Muscle layer of duodenum (tissue), 2 donors: ENCODE data around the gene FRMD8.

Source experiments
- H3K27ac ChIP-seq: one replicate; pipeline ENCODE4 v1.7.0; 2013; ENCODE audit warnings: mild to moderate bottlenecking, low read length
- H3K27me3 ChIP-seq: one replicate; pipeline ENCODE4 v1.7.0; 2013; ENCODE audit warnings: low read depth, mild to moderate bottlenecking, control low read depth, low read length
- H3K36me3 ChIP-seq, 2 donors: one replicate each; pipeline ENCODE4 v1.7.0; 2013; ENCODE audit warnings: low read length in 2 of 2, control low read depth in 1 of 2, mild to moderate bottlenecking in 1 of 2; ENCODE audit not compliant: insufficient read depth in 2 of 2, control insufficient read depth in 1 of 2
- H3K4me1 ChIP-seq, 2 donors: one replicate each; pipeline ENCODE4 v1.7.0; 2013; ENCODE audit warnings: low read length in 2 of 2, mild to moderate bottlenecking in 2 of 2, control low read depth in 1 of 2, moderate library complexity in 1 of 2; ENCODE audit not compliant: insufficient read depth in 2 of 2, control insufficient read depth in 1 of 2
- H3K4me3 ChIP-seq, 2 donors: one replicate each; pipeline ENCODE4 v1.7.0; 2013; ENCODE audit warnings: low read length in 2 of 2, low read depth in 1 of 2, mild to moderate bottlenecking in 1 of 2
- H3K9me3 ChIP-seq, 2 donors: one replicate each; pipeline ENCODE4 v1.7.0; 2013; ENCODE audit warnings: low read length in 2 of 2, control low read depth in 1 of 2, mild to moderate bottlenecking in 1 of 2; ENCODE audit not compliant: control insufficient read depth in 1 of 2
- donor health status: healthy.

The FRMD8 gene

GRCh38 chr11:65384301-65384889 is 2.0 kb upstream of the FRMD8 start:
- Histone ChIP-seq H3K4me1 (peaks cover 15 to 30% of the 10 kb centered on the region in 2 donors), H3K36me3 (peaks cover 5 to 7% of the 10 kb centered on the region in 2 donors), H3K27ac (peak overlapping the region; percentile 45), H3K9me3 (no peaks in the 10 kb centered on the region), H3K27me3 (no peaks in the 10 kb centered on the region), H3K4me3 (no peak overlapping the region)

GRCh38 chr11:65388731-65389130 is 2.3 kb downstream of the FRMD8 start:
- Histone ChIP-seq H3K27me3 (no peaks in the 10 kb centered on the region), H3K4me1 (peaks cover 9 to 40% of the 10 kb centered on the region in 2 donors), H3K36me3 (peaks cover 8 to 18% of the 10 kb centered on the region in 2 donors), H3K9me3 (no peaks in the 10 kb centered on the region), H3K4me3 (peak overlapping the region in 1 of 2 donors; percentile 8), H3K27ac (no peak overlapping the region)

- Histone ChIP-seq H3K36me3 (peaks cover 8 to 24% of the 10 kb centered on the region in 2 donors), H3K27ac (no peak overlapping the region), H3K4me1 (peaks cover 2 to 40% of the 10 kb centered on the region in 2 donors), H3K4me3 (no peak overlapping the region), H3K9me3 (no peaks in the 10 kb centered on the region), H3K27me3 (no peaks in the 10 kb centered on the region)
These were observed 3.0 kb downstream of the FRMD8 start for GRCh38 chr11:65389294-65389980.

- peak overlapping the region; percentile 5 to 28 for H3K4me3 ChIP-seq
- H3K9me3 ChIP-seq = no peaks in the 10 kb centered on the region
- no peaks in the 10 kb centered on the region for H3K27me3 ChIP-seq
- peak overlapping the region; percentile 16 for H3K27ac ChIP-seq
- H3K36me3 ChIP-seq = peaks cover 8 to 30% of the 10 kb centered on the region in 2 donors
- peaks cover 2 to 40% of the 10 kb centered on the region in 2 donors for H3K4me1 ChIP-seq
These were observed 3.9 kb downstream of the FRMD8 start for GRCh38 chr11:65390099-65390941.

GRCh38 chr11:65390996-65391395 is 4.6 kb downstream of the FRMD8 start:
- Histone ChIP-seq H3K9me3 (no peaks in the 10 kb centered on the region), H3K27me3 (no peaks in the 10 kb centered on the region), H3K4me1 (peaks cover 2 to 40% of the 10 kb centered on the region in 2 donors), H3K27ac (peak overlapping the region; percentile 16), H3K36me3 (peaks cover 8 to 30% of the 10 kb centered on the region in 2 donors), H3K4me3 (peak overlapping the region; percentile 5 to 28)

- Histone ChIP-seq H3K4me1 (peaks cover 2 to 40% of the 10 kb centered on the region in 2 donors), H3K27ac (no peak overlapping the region), H3K27me3 (no peaks in the 10 kb centered on the region), H3K4me3 (no peak overlapping the region), H3K36me3 (peaks cover 12 to 42% of the 10 kb centered on the region in 2 donors), H3K9me3 (no peaks in the 10 kb centered on the region)
These were observed 5.9 kb downstream of the FRMD8 start for GRCh38 chr11:65392186-65392829.

- Histone ChIP-seq H3K4me1 (peaks cover 2 to 37% of the 10 kb centered on the region in 2 donors), H3K27me3 (no peaks in the 10 kb centered on the region), H3K27ac (no peak overlapping the region), H3K9me3 (no peaks in the 10 kb centered on the region), H3K36me3 (peaks cover 13 to 47% of the 10 kb centered on the region in 2 donors), H3K4me3 (no peak overlapping the region)
These were observed 6.5 kb downstream of the FRMD8 start for GRCh38 chr11:65392899-65393298.

GRCh38 chr11:65393513-65394079 is 7.2 kb downstream of the FRMD8 start:
- no peak overlapping the region for H3K27ac ChIP-seq

GRCh38 chr11:65394125-65394536 is 7.7 kb downstream of the FRMD8 start:
- H3K4me1 ChIP-seq = peaks cover 2 to 25% of the 10 kb centered on the region in 2 donors
- H3K9me3 ChIP-seq = no peaks in the 10 kb centered on the region
- H3K27ac ChIP-seq = no peak overlapping the region
- no peak overlapping the region for H3K4me3 ChIP-seq
- H3K36me3 ChIP-seq = peaks cover 11 to 56% of the 10 kb centered on the region in 2 donors
- no peaks in the 10 kb centered on the region for H3K27me3 ChIP-seq

More at GRCh38 chr11:65393513-65394079, 7.2 kb downstream of the FRMD8 start:
- H3K27me3 ChIP-seq = no peaks in the 10 kb centered on the region
- H3K36me3 ChIP-seq = peaks cover 14 to 54% of the 10 kb centered on the region in 2 donors
- no peaks in the 10 kb centered on the region for H3K9me3 ChIP-seq
- H3K4me3 ChIP-seq = no peak overlapping the region
- H3K4me1 ChIP-seq = peaks cover 2 to 30% of the 10 kb centered on the region in 2 donors

- no peaks in the 10 kb centered on the region for H3K27me3 ChIP-seq
- no peak overlapping the region for H3K4me3 ChIP-seq
- H3K27ac ChIP-seq = no peak overlapping the region
- no peaks in the 10 kb centered on the region for H3K9me3 ChIP-seq
- peaks cover 0 to 6% of the 10 kb centered on the region in 2 donors for H3K4me1 ChIP-seq
- peaks cover 11 to 69% of the 10 kb centered on the region in 2 donors for H3K36me3 ChIP-seq
These were observed 9.6 kb downstream of the FRMD8 start for GRCh38 chr11:65395961-65396530.
